GM12872 (cell line): ENCODE data around the gene ANKRD23.

ENCODE experiments used
- CTCF ChIP-seq: IDR thresholded peaks from 3 replicates; pipeline ENCODE4 v1.5.1; 2011; ENCODE audit warnings: low read depth, mild to moderate bottlenecking, low read length, moderate library complexity; ENCODE audit not compliant: insufficient read depth

The ANKRD23 gene

GRCh38 chr2:96826546-96827278 is 17.1 kb downstream of the ANKRD23 start:
- TF ChIP-seq CTCF: no peak

DNA sequence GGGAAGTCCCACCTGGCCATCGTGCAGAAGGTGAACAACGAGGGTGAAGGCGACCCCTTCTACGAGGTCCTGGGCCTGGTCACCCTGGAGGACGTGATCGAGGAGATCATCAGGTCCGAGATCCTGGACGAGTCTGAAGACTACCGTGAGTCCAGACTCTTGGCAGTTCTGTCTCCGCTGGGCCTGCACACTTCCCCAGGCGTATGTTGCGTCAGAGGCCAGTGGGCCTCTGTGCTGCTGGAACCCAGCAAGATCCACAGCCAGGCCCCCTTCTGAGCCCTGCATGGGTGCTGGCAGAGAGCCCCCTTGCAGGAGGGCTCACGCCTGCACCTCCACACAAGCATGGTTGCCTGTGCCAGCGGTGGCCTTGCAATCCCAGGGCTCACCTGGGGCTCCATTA is 18.8 kb downstream of the ANKRD23 start:
- TF ChIP-seq CTCF: no peak

- no peak for TF ChIP-seq CTCF
Observed at GRCh38 chr2:96824079-96824870, 19.5 kb downstream of the ANKRD23 start.

DNA sequence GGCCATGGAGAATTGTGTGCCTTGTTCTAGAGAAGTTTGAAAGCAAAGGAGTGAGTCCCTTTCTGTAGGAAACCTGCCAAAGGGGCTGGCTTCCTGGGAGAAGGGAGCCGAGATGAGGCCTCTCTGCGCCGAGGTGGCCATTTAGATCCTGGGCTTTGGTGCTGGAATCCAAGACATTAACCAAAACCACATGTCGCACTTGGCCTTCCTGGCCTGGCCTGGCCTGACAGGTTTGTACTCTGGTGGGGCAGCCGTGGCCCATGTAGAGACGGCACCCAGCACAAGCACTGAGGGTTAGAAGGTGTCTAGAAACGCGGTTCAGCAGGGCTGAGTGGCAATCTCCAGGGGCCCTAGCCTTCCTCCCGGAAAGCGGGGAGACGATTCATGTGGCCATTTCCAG is 20.6 kb downstream of the ANKRD23 start:
- no peak for TF ChIP-seq CTCF

GRCh38 chr2:96822786-96823185 is 21.0 kb downstream of the ANKRD23 start:
- TF ChIP-seq CTCF: no peak

GRCh38 chr2:96821113-96821675 is 22.6 kb downstream of the ANKRD23 start:
- TF ChIP-seq CTCF: no peak

GRCh38 chr2:96819876-96820511 is 23.8 kb downstream of the ANKRD23 start:
- 0 out of 3 replicates have a peak, but pooled peaks have one; percentile 5 for TF ChIP-seq CTCF
